Renal pelvis (tissue), 4 donors: ENCODE measurements around the gene PPP1R12C. TPM values are rescaled to one million over a fixed set of nuclear protein-coding genes. Genes with fewer than 3 reads are reported as not detected.
A peak's percentile ranks its signal among the peaks of the same experiment; 100 is the strongest.
"Not testable (repeated sequence)": the region's sequence is repeated elsewhere in the genome, so short reads cannot be mapped to it uniquely, and the experiment has no call there.

Experiments
- DNase-seq: peaks from one replicate; pipeline ENCODE4 v3.0.0-alpha.2; 2013
- polyA plus RNA-seq, 3 donors: library from polyadenylated mRNA; unstranded; fragments of 120-200 nt; gene quantifications; one replicate each; pipeline ENCODE4 v1.2.1, GENCODE V29; 2013; ENCODE audit not compliant: insufficient read length in 3 of 3

Gene PPP1R12C
- polyA plus RNA-seq, 3 donors: 99.9 to 114 (median 104) TPM

- DNase-seq: no peak
These were observed 2.8 kb downstream of the PPP1R12C start for GRCh38 chr19:55114566-55115145.

DNA sequence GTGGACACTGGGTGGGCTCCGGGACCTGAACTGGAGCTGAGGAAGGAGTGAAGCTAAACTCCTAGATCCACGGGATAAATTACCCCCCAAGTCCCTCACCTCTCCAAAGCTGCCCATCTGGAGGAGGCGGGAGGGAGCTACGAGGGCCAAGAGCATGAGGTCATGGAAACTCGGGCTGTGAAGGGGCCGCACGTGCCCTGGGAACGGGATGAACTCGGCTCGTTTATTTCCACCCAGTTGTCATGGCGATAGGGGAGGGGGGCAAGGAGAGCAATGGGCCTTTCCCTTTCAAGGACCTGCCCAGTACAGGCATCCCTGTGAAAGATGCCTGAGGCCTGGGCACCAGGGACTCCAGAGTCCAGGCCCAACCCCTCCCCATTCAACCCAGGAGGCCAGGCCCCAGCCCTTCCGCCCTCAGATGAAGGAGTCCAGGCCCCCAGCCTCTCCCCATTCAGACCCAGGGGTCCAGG, 3.8 kb downstream of the PPP1R12C start:
- DNase-seq: peak; percentile 94

GRCh38 chr19:55112777-55113569, 4.5 kb downstream of the PPP1R12C start:
- no peak for DNase-seq

DNA sequence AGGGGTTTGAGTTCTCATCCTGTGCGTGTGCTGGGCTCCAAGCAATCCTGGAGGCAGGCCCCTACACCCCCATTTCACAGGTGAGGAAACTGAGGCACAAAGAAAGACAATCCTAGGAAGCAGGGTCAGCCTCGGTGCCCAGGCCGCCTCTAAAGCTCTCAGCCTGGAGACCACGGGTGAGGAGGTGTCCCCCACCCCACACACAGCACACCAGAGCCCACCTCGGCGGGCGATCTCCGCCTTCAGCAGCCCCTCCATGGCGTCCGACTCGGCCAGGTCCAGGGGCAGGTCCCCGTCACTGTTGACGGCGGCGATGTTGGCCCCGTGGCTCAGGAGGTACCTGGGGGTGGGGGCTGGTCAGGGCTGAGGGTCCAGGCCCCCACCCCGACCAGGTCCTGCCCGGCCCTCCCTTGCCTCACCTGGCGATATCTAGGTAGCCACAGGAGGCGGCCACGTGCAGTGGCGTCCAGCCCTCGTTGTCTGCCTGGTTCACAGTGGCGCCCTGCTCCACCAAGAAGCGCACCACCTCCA, 5.1 kb downstream of the PPP1R12C start:
- no peak for DNase-seq

DNA sequence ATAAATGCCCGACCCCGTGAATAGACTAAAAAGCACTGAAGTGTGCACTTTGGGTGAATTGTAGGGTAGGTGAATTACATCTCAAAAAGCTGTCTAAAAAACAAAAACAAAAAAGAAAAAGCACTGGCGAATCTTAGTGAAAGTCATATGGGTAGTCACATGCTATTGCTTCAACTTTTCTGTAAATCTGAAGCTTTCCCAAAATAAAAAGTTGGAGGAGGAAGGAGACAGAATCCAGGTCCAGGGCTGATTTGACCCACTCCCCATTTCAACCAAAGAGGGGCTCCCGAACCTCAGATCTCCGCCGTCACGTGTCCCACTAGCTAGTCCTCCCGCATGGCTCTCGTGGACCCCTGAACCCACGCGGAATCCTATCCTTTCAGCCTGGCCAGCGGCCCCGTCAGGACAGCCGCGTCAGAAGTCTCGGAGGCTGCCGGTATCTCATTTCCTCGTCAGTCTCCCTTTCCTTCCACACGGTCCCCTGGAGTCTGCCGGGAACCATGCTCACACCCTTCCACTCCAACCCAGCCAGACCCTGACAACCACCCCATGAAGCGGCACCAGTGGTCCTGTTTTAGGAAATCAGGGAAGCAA, 6.1 kb downstream of the PPP1R12C start:
- DNase-seq: no peak

DNA sequence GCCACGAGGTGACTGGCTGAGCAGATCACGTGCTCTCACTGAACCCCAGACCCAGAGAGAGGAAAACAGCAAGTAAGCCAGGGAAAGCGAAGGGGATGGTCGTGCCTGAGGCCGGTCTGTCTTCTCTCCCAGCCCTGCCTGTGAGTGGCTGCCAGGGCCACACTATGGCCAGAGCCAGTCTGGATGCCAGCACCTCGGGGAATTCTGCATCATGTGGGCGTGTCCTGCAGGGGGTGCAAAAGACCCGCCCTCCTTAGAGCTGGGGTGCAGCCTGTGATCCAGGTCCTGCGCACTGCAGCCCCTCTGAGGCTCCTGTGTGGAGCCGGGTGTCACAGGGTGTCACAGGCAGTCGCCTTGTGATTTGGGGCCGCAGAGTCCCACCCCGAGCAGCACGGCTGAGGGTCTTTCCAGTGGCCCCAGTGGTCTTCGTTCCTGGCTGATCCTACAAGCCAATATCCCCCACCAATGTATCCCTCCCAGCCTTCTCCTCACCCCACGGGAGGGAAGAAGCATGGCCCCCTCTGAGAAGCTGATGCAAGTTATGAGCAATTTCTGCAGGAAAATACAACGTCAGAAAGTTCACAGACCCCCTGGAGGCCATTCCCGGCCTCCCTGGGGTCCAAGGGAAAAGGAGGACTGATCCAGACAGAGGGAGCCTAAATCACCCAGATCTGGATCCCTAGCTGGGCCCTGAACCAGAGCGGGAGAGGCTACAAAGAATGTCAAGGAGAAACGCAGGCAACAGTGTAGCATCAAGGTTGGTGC, 7.7 kb downstream of the PPP1R12C start:
- DNase-seq: no peak

GRCh38 chr19:55107252-55107651, 10.2 kb downstream of the PPP1R12C start:
- not testable (repeated sequence) for DNase-seq

- DNase-seq: no peak
These were observed 10.8 kb downstream of the PPP1R12C start for GRCh38 chr19:55106591-55106990.

DNA sequence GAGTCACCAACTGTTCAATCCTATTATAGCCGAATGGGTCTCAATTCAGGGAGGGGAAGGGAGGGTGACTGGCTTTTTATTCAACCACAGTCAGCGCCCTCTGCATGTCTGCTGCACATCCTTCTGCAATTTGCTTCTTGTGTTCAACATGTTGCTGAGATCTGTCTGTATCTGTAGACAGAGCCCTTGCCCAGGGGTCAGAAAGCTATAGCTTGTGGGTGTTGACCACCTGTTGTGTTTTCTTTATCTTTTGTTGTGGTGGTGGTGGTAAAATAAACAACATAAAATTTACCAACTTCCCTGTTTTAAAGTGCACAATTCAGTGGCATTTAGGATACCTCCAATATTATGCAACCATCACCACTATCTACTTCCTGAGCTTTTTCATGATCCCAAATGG, 12.2 kb downstream of the PPP1R12C start:
- DNase-seq: no peak

DNA sequence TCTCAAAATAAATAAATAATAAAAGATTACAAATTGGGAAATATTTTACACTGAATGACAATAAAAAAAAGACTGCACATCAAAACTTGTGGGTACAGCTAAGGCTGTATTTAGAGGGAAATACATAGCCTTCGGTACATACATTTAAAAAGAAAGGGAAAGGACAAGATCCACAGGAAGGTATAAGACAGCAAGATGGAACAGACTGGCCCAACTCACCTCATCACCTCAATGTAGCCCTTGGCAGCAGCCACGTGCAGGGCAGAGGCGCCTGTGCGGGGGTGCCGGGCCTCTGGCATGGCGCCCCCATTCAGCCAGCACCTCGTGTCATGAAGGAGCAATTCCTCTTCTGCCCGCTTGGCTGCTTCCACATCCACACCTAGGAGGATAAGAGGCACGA, 14.2 kb downstream of the PPP1R12C start:
- DNase-seq: no peak

GRCh38 chr19:55101261-55101660, 16.2 kb downstream of the PPP1R12C start:
- no peak for DNase-seq

DNA sequence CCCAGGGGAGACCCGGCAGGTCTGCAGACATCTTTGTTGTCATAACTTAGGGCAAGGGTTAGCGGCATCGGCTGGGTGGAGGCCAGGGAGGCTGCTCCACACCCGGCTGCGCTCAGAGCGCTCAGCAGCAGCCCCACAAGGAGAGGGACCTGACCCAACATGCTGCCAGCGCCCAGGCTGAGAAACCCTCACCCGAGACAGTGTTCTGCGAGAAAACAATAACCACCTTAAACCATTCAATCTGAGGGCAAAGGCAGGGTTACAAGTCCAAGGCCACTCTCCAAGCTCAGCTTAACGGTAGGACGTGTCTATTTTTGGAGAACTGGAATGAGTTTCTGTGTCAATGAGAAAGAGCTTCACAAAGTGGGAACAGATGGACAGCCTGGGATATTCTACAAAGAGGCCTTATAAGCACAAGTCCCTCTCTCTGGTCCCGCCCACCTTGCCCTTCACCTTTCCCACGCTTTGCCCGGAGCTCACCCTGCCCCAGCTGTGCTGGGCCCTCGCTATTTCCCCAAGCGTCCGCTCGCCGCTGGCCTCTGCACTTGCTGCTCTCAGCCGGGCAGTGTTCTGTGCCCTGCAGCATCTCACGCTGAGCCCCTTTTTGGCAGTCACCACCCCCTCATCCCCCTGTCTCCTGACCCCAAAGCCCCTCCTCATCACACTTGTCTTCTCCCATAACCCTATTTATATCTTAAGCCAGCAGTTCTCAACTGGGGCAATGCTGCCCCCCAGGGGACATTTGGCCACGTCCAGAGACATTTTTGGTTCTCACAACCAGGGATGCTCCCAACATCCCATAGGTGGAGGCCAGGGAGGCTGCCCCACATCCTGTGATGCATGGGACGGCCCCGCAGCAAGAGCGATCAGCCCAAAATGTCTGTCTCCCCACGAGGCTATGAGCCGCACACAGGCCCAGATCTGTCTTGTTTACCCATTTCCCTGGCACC, 17.6 kb downstream of the PPP1R12C start:
- no peak for DNase-seq

GRCh38 chr19:55098716-55099556, 18.5 kb downstream of the PPP1R12C start:
- no peak for DNase-seq

DNA sequence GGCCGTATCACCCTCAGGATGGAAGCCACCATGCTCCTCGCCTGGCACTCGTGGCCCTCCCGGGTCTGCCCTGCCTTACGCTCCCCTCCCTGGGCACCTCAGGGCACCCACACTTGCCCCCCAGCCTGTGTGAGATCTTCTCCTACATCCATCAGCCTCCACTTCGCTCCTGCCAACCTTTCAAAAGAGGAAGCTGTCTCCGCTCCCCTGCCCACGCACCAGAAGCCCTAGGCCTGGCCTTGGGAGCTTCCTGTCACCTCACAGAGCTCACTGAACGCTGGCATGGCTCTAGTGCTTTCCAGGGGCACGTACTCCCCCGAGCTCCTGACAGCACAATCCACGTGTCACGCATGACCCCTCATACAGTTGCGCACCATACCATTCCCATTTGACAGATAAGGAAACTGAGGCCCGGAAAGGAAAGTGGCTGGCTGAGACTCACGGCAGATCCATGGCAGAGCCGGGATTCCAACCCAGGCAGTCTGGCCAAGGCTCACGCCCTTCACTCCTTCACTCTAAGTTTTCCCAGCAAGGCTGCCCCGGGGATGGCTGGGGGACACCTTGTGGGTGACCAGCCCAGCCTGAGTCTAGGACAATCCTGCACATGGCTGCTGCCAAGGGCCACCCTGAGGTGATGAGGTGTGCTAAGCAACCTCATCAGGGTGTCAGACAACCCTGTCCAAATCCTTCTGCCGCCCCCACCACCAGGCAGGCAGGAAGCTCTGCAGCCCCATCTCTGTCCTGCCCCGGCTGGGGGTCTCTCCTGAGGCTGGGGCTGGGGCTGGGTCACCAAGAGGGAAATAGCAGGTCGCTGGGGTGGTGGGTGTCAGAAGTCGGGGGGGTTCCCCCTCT, 19.3 kb downstream of the PPP1R12C start:
- DNase-seq: no peak

- no peak for DNase-seq
These were observed 21.3 kb downstream of the PPP1R12C start for GRCh38 chr19:55096061-55096701.

DNA sequence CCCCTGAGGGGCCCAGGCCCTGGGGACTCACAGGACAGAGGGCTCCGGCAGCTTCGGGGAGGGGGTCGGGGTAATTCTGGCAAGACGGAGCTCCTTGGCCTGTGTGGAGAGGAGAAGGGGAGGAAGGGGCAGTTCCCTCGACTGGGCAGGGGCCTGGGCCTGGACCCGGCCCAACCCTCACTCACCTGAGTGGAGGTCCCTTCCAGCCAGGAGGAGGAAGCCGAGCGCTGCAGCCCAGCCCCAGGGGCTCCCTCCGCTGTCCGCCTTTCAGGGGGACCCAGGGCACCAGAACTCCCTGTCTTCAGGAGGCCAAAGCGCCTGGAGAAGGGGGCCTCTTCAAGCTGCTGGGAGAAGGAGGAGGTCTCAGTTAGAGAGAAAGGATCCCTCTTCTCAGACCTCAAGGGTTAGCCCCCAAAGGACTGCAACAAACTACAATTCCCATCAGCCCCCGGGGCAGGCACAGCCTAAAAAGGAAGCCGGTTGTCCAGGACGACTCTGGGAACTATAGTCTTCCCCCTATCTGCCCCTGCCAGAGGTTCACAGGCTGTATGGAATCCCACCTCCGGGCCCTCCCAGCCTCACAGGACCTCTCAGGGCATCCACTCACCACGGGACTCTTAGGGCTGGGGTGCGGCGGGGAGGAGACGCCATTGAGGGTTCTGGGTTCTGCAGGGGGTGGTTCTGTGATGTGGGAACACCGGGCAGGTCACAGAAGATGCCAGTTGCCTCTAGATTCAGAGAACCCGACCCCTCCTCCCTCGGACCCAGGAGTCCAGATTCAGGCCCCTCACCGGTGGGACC, 22.0 kb downstream of the PPP1R12C start:
- no peak for DNase-seq

GRCh38 chr19:55094456-55095259, 22.8 kb downstream of the PPP1R12C start:
- no peak for DNase-seq
